Measurements from ENCODE around the gene KSR1.
"Not testable (repeated sequence)": the region's sequence is repeated elsewhere in the genome, so short reads cannot be mapped to it uniquely, and the experiment has no call there.

Gene KSR1

DNA sequence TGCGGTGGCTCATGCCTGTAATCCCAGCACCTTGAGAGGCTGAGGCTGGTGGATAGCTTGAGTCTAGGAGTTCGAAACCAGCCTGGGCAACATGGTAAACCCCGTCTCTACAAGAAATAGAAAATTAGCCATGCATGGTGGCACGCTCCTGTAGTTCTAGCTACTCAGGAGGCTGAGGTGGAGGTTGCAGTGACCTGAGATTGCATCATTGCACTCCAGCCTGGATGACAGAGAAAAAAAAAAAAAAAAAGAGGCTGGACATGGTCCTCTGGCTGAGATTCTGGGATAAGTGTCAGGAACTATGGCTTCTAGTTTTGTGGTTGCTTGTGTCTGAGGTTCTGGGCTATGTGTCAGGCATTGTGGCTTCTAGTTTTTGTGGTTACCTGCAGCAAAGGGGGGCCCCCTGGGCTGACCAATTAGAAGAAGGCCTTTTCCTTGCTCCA is 7.0 kb downstream of the KSR1 start:
- H3K36me3 ChIP-seq (ENCODE audit: control insufficient read depth, insufficient read depth, low read length) = no peaks in the 10 kb centered on the region
- H3K9ac ChIP-seq (ENCODE audit: low read depth, low read length) = no peak overlapping the region
- peaks cover 33% of the 10 kb centered on the region for H3K4me1 ChIP-seq (ENCODE audit: control insufficient read depth, insufficient read depth, low read length)
- H3K4me3 ChIP-seq (ENCODE audit: low read depth, low read length) = no peak overlapping the region
- no peaks in the 10 kb centered on the region for H3K9me3 ChIP-seq (ENCODE audit: control insufficient read depth, insufficient read depth, low read length)
- no peaks in the 10 kb centered on the region for H3K27me3 ChIP-seq (ENCODE audit: control insufficient read depth, insufficient read depth, low read length)
- H3K27ac ChIP-seq (ENCODE audit: low read depth, low read length) = no peak overlapping the region

- H3K27me3 ChIP-seq (ENCODE audit: control insufficient read depth, insufficient read depth, low read length); H3K36me3 ChIP-seq (ENCODE audit: control insufficient read depth, insufficient read depth, low read length); H3K9ac ChIP-seq (ENCODE audit: low read depth, low read length); H3K27ac ChIP-seq (ENCODE audit: low read depth, low read length); H3K4me3 ChIP-seq (ENCODE audit: low read depth, low read length); H3K9me3 ChIP-seq (ENCODE audit: control insufficient read depth, insufficient read depth, low read length): not testable (repeated sequence)
- H3K4me1 ChIP-seq (ENCODE audit: control insufficient read depth, insufficient read depth, low read length) = peaks cover 33% of the 10 kb centered on the region
These were observed 7.8 kb downstream of the KSR1 start for GRCh38 chr17:27464019-27464418.

- peaks cover 34% of the 10 kb centered on the region for H3K4me1 ChIP-seq (ENCODE audit: control insufficient read depth, insufficient read depth, low read length)
- H3K36me3 ChIP-seq (ENCODE audit: control insufficient read depth, insufficient read depth, low read length) = no peaks in the 10 kb centered on the region
- H3K27ac ChIP-seq (ENCODE audit: low read depth, low read length) = no peak overlapping the region
These were observed 8.2 kb downstream of the KSR1 start for GRCh38 chr17:27464431-27464830.

DNA sequence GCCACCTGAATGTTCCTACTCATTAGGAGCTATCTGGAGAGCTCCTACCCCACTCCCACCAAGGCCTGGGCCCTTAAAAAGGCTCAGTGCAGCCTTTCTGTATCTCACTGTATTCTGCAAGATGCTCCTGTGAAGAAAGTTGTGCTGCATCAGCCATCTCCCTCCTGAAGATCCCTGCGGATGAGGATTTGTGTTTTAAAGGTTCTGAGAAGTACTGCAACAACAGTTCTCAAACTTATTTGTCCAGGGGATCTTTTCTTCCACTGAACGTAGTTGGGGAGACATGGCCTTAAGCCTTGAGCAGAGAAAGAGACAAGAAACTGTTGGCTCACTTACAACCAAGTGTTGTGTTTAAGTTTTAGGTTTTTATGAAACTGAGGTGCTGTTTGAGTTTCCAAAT is 9.6 kb downstream of the KSR1 start:
- not testable (repeated sequence) for H3K9me3 ChIP-seq (ENCODE audit: control insufficient read depth, insufficient read depth, low read length); H3K4me3 ChIP-seq (ENCODE audit: low read depth, low read length); H3K9ac ChIP-seq (ENCODE audit: low read depth, low read length); H3K27me3 ChIP-seq (ENCODE audit: control insufficient read depth, insufficient read depth, low read length); H3K36me3 ChIP-seq (ENCODE audit: control insufficient read depth, insufficient read depth, low read length)
- H3K4me1 ChIP-seq (ENCODE audit: control insufficient read depth, insufficient read depth, low read length) = peaks cover 30% of the 10 kb centered on the region
- peak overlapping the region; percentile 74 for H3K27ac ChIP-seq (ENCODE audit: low read depth, low read length)

More at GRCh38 chr17:27464431-27464830, 8.2 kb downstream of the KSR1 start:
- Histone ChIP-seq H3K27me3 (ENCODE audit: control insufficient read depth, insufficient read depth, low read length) (no peaks in the 10 kb centered on the region), H3K4me3 (ENCODE audit: low read depth, low read length) (no peak overlapping the region), H3K9ac (ENCODE audit: low read depth, low read length) (no peak overlapping the region), H3K9me3 (ENCODE audit: control insufficient read depth, insufficient read depth, low read length) (no peaks in the 10 kb centered on the region)

- no peaks in the 10 kb centered on the region for H3K9me3 ChIP-seq (ENCODE audit: control insufficient read depth, insufficient read depth, low read length)
- peak overlapping the region; percentile 74 for H3K27ac ChIP-seq (ENCODE audit: low read depth, low read length)
- peaks cover 30% of the 10 kb centered on the region for H3K4me1 ChIP-seq (ENCODE audit: control insufficient read depth, insufficient read depth, low read length)
- no peak overlapping the region for H3K4me3 ChIP-seq (ENCODE audit: low read depth, low read length)
- no peaks in the 10 kb centered on the region for H3K36me3 ChIP-seq (ENCODE audit: control insufficient read depth, insufficient read depth, low read length)
- no peak overlapping the region for H3K9ac ChIP-seq (ENCODE audit: low read depth, low read length)
- H3K27me3 ChIP-seq (ENCODE audit: control insufficient read depth, insufficient read depth, low read length) = no peaks in the 10 kb centered on the region
These were observed 10.1 kb downstream of the KSR1 start for GRCh38 chr17:27466376-27466742.

GRCh38 chr17:27466743-27467375 is 10.6 kb downstream of the KSR1 start:
- no peaks in the 10 kb centered on the region for H3K36me3 ChIP-seq (ENCODE audit: control insufficient read depth, insufficient read depth, low read length)
- H3K9ac ChIP-seq (ENCODE audit: low read depth, low read length) = no peak overlapping the region
- H3K27ac ChIP-seq (ENCODE audit: low read depth, low read length) = peak overlapping the region; percentile 74
- H3K4me3 ChIP-seq (ENCODE audit: low read depth, low read length) = no peak overlapping the region
- no peaks in the 10 kb centered on the region for H3K9me3 ChIP-seq (ENCODE audit: control insufficient read depth, insufficient read depth, low read length)
- no peaks in the 10 kb centered on the region for H3K27me3 ChIP-seq (ENCODE audit: control insufficient read depth, insufficient read depth, low read length)
- H3K4me1 ChIP-seq (ENCODE audit: control insufficient read depth, insufficient read depth, low read length) = peaks cover 33% of the 10 kb centered on the region

GRCh38 chr17:27469256-27469655 is 13.0 kb downstream of the KSR1 start:
- Histone ChIP-seq H3K4me3 (ENCODE audit: low read depth, low read length) (no peak overlapping the region), H3K27me3 (ENCODE audit: control insufficient read depth, insufficient read depth, low read length) (no peaks in the 10 kb centered on the region), H3K4me1 (ENCODE audit: control insufficient read depth, insufficient read depth, low read length) (peaks cover 50% of the 10 kb centered on the region), H3K27ac (ENCODE audit: low read depth, low read length) (no peak overlapping the region), H3K9ac (ENCODE audit: low read depth, low read length) (no peak overlapping the region), H3K36me3 (ENCODE audit: control insufficient read depth, insufficient read depth, low read length) (no peaks in the 10 kb centered on the region), H3K9me3 (ENCODE audit: control insufficient read depth, insufficient read depth, low read length) (no peaks in the 10 kb centered on the region)

GRCh38 chr17:27471321-27472269 is 15.3 kb downstream of the KSR1 start:
- H3K36me3 ChIP-seq (ENCODE audit: control insufficient read depth, insufficient read depth, low read length) = no peaks in the 10 kb centered on the region
- H3K27me3 ChIP-seq (ENCODE audit: control insufficient read depth, insufficient read depth, low read length) = no peaks in the 10 kb centered on the region
- peaks cover 57% of the 10 kb centered on the region for H3K4me1 ChIP-seq (ENCODE audit: control insufficient read depth, insufficient read depth, low read length)
- H3K27ac ChIP-seq (ENCODE audit: low read depth, low read length) = no peak overlapping the region
- no peaks in the 10 kb centered on the region for H3K9me3 ChIP-seq (ENCODE audit: control insufficient read depth, insufficient read depth, low read length)
- no peak overlapping the region for H3K9ac ChIP-seq (ENCODE audit: low read depth, low read length)
- H3K4me3 ChIP-seq (ENCODE audit: low read depth, low read length) = no peak overlapping the region

- Histone ChIP-seq H3K4me3 (ENCODE audit: low read depth, low read length) (no peak overlapping the region), H3K27me3 (ENCODE audit: control insufficient read depth, insufficient read depth, low read length) (no peaks in the 10 kb centered on the region), H3K9me3 (ENCODE audit: control insufficient read depth, insufficient read depth, low read length) (no peaks in the 10 kb centered on the region), H3K4me1 (ENCODE audit: control insufficient read depth, insufficient read depth, low read length) (peaks cover 56% of the 10 kb centered on the region), H3K9ac (ENCODE audit: low read depth, low read length) (no peak overlapping the region), H3K27ac (ENCODE audit: low read depth, low read length) (peak overlapping the region; percentile 25), H3K36me3 (ENCODE audit: control insufficient read depth, insufficient read depth, low read length) (no peaks in the 10 kb centered on the region)
These were observed 17.0 kb downstream of the KSR1 start for GRCh38 chr17:27473190-27473747.

DNA sequence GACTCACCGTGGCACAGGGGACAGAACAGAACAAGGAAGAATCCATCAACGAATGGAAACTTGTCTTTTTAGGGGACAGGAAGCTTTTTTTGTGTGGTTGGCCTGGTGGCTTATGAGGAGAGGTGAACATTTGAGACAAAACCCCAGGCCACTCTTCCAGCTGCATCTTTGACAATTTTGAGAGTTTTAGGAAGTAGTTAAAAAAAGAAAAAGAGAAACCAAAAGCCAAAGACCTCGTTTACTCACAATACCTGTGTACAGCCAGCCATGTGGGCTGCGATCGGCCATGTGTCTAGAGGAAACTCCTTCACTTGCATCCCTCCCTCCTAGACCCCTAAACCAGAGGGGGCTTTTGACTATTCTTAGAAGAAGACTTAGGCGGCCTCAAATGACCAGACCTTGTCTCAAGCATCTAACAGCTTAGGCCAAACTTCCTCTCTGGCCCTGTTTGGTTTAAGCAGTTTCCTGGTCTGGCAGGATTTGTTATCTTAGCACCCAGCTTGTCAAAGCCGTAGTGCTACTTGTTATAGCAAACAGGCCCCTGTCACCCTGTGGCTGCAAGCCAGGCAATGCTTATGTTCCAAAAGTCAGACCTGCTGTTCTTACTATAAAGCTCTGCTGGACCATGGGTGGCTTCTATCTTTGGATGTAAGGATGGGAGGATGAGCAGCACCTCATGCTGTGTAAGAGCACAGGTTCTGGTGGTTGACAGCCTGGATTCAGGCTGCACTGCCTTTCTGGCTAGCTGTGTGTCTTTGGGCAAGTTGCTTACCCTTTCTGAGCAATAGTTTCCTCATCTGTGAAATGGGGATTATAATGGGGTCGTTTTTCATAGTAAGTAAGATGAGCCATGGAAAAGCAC is 17.7 kb downstream of the KSR1 start:
- Histone ChIP-seq H3K4me1 (ENCODE audit: control insufficient read depth, insufficient read depth, low read length) (peaks cover 49% of the 10 kb centered on the region), H3K4me3 (ENCODE audit: low read depth, low read length) (no peak overlapping the region)

More for the DNA sequence above, 17.7 kb downstream of the KSR1 start:
- H3K9me3 ChIP-seq (ENCODE audit: control insufficient read depth, insufficient read depth, low read length) = no peaks in the 10 kb centered on the region
- no peak overlapping the region for H3K9ac ChIP-seq (ENCODE audit: low read depth, low read length)
- no peaks in the 10 kb centered on the region for H3K27me3 ChIP-seq (ENCODE audit: control insufficient read depth, insufficient read depth, low read length)
- H3K36me3 ChIP-seq (ENCODE audit: control insufficient read depth, insufficient read depth, low read length) = no peaks in the 10 kb centered on the region
- H3K27ac ChIP-seq (ENCODE audit: low read depth, low read length) = peak overlapping the region; percentile 25

Data from HUES48 (cell line).